Measurements from ENCODE around the gene TNMD.
"Not testable (repeated sequence)": the region's sequence is repeated elsewhere in the genome, so short reads cannot be mapped to it uniquely, and the experiment has no call there.

Gene TNMD

GRCh38 chrX:100584611-100585010 is at the start of gene TNMD:
Gene TNMD (plus strand): TSS chrX:100584936. CDS start chrX:100585019, 83 bp downstream.
- DNase-seq (ENCODE audit: low read depth) = no peak

GRCh38 chrX:100565534-100565933 is 19.2 kb upstream of the TNMD start:
- DNase-seq (ENCODE audit: low read depth) = not testable (repeated sequence)

- no peak for DNase-seq (ENCODE audit: low read depth)
Observed at GRCh38 chrX:100586747-100587146, 2.0 kb downstream of the TNMD start.

- no peak for DNase-seq (ENCODE audit: low read depth)
Observed at GRCh38 chrX:100587861-100588260, 3.1 kb downstream of the TNMD start.

- DNase-seq (ENCODE audit: low read depth) = no peak
Observed at GRCh38 chrX:100591256-100592051, 6.7 kb downstream of the TNMD start.

- DNase-seq (ENCODE audit: low read depth) = no peak
Observed at GRCh38 chrX:100593126-100593525, 8.4 kb downstream of the TNMD start.

GRCh38 chrX:100593581-100593980 is 8.8 kb downstream of the TNMD start:
- no peak for DNase-seq (ENCODE audit: low read depth)

GRCh38 chrX:100596601-100597000 is 11.9 kb downstream of the TNMD start:
- no peak for DNase-seq (ENCODE audit: low read depth)

- DNase-seq (ENCODE audit: low read depth) = no peak
Observed at GRCh38 chrX:100599456-100599855, 14.7 kb downstream of the TNMD start.

- no peak for DNase-seq (ENCODE audit: low read depth)
Observed at GRCh38 chrX:100600340-100600739, 15.6 kb downstream of the TNMD start.

GRCh38 chrX:100600758-100601157 is 16.0 kb downstream of the TNMD start:
- no peak for DNase-seq (ENCODE audit: low read depth)

- DNase-seq (ENCODE audit: low read depth) = no peak
Observed at GRCh38 chrX:100606753-100607152, 22.0 kb downstream of the TNMD start.

- DNase-seq (ENCODE audit: low read depth) = no peak
Observed at GRCh38 chrX:100609591-100609990, 24.9 kb downstream of the TNMD start.

GRCh38 chrX:100611951-100612350 is 27.2 kb downstream of the TNMD start:
- no peak for DNase-seq (ENCODE audit: low read depth)

- peak; percentile 18 for DNase-seq (ENCODE audit: low read depth)
Observed at GRCh38 chrX:100615005-100615404, 30.3 kb downstream of the TNMD start.

GRCh38 chrX:100623001-100623400 is 38.3 kb downstream of the TNMD start:
- no peak for DNase-seq (ENCODE audit: low read depth)

- no peak for DNase-seq (ENCODE audit: low read depth)
Observed at GRCh38 chrX:100625985-100626491, 41.3 kb downstream of the TNMD start.

- DNase-seq (ENCODE audit: low read depth) = no peak
Observed at GRCh38 chrX:100635040-100635439, 50.3 kb downstream of the TNMD start.

- no peak for DNase-seq (ENCODE audit: low read depth)
Observed at GRCh38 chrX:100635989-100636320, 51.2 kb downstream of the TNMD start.

GRCh38 chrX:100636321-100636991 is 51.7 kb downstream of the TNMD start, which contains the start of gene TSPAN6:
Gene TSPAN6 (minus strand): TSS chrX:100636806. CDS start chrX:100636694, 112 bp downstream.
- DNase-seq (ENCODE audit: low read depth) = peak; percentile 46

GRCh38 chrX:100642290-100642689 is 57.6 kb downstream of the TNMD start:
- DNase-seq (ENCODE audit: low read depth) = no peak

GRCh38 chrX:100643212-100643611 is 58.5 kb downstream of the TNMD start:
- no peak for DNase-seq (ENCODE audit: low read depth)

All from HS-5 (cell line).